GM19455 (cell line): ENCODE data around the gene PLBD2.
A peak's percentile ranks its signal among the peaks of the same experiment; 100 is the strongest.

Experiments used
- ATAC-seq: cut with Tn5 transposase; IDR thresholded peaks from one replicate; pipeline ENCODE4 v1.9.1; 2021; ENCODE audit not compliant: unreplicated experiment

PLBD2 gene

DNA sequence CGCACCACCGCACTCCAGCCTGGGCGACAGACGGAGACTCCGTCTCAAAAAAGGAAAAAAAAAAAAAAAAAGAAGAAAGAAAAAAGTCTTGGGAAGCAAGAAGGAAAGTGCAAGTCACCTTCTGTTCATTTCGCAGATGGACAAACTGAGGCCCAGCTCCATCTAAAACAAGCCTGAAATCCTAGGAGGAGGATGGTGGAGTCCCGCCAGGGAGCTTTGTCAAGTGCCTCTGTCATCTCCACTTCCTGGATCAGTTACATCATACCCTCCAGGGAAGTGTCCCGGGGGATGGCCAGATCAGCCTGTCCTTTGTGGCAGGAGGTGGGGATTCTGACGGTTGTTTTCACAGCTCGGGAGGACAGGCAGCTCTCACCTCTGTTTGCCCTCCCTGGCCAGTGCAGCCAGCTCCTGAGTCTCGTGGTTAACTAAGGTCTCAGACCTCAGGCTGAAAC lies 55.1 kb downstream of the PLBD2 start:
- ATAC-seq = no peak

DNA sequence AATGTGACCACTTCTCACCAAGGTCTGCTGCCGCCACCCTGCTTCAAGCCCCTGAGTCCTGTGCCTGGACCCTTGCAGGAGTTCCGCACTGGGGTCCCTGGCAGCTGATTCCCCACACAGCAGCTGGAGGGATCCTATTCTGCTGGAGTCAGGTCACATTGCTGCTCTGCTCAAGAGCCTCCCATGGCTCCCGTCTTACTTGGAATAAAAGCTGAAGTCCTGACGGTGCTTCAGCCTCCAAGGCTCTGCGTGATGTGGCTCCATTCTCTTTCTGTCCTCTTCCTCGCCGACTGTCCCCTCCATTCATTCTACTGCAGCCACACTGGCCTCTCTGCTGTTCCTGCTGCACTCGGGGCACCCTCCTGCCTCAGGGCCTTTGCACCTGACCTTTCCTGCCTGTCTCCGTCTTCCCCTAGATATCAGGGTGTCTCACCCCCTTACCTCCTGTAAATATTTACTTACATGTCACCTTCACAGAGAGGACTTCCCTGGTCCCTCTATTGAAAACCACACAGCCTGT lies 56.2 kb downstream of the PLBD2 start:
- no peak for ATAC-seq

DNA sequence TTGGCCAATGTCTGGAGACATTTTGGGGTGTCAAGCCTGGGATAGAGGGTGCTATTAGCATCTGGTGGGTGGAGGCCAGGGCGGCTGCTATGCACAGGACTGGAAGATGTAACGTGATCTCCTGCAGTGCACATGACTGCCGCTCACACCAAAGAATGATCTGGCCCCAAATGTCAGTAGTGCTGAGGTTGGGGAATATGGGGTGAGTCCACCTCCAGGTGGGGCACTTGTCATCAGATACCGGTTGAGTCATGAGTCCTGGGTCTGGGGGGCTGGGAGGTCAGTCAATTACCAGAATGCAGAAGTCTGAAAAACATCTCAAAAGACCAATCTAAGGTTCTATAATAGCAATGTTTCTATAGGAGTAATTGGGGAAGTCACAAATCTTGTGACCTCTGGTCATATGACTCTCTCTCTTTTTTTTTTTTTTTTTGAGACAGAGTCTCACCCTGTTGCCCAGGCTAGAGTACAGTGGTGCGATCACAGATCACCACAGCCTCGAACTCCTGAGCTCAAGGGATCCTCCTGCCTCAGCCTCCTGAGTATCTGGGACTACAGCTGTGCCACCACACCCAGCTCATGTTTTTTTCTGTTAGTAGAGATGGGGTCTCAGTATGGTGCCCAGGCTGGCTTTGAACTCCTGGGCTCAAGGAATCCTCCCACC lies 57.8 kb downstream of the PLBD2 start:
- no peak for ATAC-seq

DNA sequence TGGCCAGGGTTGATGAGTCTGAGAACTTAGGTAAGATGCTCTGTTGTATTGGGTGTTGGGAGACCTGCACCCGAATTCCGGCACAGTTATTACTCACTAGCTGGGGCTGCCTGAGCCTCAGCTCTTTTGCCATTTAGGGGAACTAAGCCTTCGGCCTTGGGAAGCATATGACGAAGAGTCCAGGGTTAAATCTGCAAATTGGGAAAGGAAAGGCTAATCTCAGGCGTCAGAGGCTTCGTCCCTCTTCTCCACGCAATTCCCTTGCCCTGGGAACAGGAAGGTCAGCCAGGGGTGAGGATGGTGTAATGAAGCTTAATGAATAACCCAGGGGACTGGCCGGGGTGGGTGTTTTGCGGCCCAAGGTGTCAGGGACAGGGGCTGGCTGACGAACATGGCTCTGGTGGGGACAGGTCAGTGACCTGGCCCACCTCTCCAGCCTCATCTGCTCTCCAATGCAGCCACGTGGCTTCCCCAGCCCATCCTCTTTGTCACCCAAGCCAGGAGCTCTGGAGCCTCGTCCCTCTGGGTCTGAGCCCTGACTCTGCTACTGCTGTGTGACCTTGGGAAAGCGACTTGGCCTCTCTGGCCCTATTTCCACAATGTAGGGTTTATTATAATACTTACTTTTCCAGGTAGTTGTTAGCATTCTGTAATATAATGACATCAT lies 60.0 kb downstream of the PLBD2 start:
- ATAC-seq = no peak

DNA sequence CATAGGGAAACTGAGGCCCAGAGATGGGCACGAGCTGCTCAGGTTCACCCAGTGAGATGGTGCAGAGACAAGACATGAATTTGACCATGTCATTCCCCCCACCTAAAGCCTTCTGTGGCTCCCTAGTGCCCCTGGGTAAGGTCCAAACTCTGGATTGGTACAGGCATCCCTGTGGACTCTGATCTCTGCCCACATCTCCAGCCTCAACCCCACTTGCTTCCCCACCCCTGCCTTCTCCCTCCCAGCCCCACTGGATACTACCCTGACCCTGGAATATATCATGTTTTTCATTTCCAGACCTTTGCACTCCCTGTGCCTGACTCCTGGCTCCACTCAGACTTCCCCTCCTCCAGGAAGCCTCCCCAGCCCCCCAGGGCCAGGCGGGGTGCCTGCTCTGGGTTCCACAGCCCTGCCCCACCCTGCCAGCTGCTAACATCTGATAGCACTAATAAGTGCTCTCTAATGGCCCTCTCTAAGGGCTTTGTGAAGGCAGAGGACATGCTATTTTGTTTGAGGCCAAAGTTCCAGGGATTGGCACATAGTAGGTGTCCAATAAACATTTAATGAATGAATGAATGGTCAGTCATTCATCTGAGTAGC lies 62.7 kb downstream of the PLBD2 start:
- no peak for ATAC-seq

DNA sequence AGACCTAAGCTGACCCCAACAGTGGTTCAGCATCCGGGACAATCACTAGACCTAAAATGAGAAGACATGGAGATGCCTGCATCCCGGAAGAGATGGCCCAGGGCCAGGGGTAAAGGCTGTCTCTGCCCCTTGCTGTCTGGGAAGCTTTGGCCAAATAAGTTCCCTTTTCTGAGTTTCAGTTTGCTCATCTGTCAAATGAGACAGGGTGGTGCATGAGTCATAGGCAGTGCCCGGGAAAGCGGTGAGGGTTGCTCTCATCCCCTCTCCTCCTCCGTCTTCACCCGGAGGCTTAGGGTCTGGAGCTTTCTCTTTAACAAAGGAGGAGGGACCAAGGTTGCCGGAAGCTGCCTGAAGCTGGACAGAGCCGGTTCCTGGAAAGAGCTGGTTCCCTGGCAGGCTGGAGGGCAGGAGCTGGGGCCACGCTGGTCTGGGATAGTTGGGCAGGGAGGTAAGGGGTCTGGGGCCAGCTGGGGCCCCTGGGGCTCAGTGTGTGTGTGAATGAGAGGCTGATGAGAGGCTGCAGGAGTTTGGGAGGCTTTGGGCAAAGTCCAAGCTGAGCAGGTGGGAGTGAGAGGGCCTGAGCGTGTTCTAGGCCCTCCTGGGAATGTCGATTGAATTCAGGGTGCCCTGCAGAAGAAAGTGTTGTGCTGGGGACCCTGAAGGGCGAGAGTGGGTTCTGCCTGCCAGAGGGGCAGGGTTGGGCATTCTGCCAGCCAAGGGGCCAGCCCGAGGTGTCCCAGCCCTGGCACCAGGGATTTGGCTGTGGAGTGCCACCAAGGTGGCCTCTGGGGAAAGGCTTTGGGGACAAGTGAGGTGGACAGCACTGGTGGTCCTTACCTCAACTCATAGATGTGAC lies 63.9 kb downstream of the PLBD2 start, which contains the start of gene SDSL:
Gene SDSL, plus strand, starts transcription at position 351 of the 856 bp plus-strand sequence. CDS start 5,603 bp downstream, outside the sequence.
- peak; percentile 88 for ATAC-seq

DNA sequence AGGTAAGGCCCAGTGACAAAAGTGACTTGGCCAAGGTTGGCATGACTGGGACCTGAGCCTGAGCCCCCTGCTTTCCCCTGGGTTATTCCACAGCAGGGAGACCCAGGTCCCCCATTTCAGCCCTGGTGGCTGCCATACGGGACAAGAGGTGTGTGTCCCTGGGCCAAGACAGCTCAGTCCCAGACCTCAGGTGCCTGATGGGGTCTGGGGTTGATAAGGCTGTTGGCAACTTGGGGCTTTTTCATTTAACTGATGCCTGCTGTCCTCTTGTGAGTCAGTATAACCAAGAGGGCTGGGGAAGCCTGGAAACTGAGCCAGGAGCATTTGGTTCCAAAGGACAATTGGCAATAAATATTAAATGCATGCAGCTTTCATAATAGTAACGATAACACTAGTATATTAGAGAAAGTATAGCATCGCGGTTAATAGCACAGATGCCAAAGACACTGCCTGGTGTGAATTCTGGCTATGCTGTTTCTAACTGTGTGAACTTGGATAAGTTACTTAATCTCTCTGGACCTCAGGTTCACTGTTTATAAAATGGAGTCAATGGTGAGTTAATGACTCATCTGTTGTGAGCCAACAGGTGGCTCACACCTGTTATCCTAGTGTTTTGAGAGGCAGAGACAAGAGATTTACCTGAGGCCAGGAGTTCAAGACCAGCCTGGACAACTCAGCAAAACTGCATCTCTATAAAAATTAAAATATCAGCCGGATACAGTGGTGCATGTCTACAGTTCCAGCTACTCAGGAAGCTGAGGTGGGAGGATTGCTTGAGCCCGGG lies 64.7 kb downstream of the PLBD2 start:
- no peak for ATAC-seq

DNA sequence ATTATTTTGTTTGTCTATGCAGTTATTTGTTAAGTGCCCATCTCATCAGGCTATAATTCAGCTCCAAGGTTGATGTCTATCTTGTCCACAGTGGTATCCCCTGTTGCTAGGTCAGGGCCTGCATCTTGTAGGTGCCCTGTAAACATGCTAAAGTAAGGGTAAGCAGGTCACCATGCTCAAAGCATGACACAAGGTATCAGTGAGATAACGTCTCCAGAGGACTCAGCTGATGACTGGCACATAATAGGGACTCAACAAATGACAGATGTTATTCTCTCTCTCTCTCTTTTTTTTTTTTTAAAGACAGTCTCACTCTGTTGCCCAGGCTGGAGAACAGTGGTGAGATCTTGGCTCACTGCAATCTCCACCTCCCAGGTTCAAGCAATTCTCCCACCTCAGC lies 66.1 kb downstream of the PLBD2 start:
- no peak for ATAC-seq

DNA sequence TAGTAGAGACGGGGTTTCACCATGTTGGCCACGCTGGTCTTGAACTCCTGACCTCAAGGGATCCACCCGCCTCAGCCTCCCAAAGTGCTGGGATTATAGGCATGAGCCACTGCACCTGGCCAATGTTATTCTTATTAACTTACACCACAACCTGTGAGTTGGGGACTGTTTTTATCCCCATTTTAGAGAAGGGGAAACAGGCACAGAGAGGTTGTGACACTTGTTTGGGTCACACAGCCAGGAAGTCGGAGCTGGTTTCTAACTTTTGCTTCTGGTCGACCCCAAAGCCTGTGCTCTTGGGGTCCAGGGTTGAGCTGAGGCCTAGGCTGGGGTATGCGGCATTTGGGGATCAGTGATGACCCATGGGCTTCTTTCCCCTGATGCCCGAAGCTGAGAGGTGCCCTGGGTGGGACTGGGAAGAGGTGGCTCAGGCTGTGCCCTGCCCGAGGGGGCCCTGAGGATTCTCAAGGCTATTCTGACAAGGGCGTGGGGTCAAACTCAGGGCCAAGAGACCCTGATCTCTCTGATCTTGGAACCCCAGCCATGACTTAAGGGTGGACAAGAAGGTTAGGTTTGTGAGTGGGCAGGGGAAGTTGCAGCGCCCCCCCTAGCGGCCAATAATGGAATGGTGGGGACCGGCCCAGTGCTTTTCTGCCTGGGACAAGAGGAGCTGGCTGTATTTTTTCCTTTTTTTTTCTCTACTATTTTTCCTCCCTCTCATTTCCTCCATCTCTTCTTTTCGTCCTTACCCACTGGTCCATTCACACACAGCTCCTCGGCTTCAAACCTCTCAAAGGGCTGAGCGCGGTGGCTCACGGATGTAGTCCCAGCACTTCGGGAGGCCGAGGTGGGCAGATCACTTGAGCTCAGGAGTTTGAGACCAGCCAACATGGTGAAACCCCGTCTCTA lies 66.8 kb downstream of the PLBD2 start:
- no peak for ATAC-seq

DNA sequence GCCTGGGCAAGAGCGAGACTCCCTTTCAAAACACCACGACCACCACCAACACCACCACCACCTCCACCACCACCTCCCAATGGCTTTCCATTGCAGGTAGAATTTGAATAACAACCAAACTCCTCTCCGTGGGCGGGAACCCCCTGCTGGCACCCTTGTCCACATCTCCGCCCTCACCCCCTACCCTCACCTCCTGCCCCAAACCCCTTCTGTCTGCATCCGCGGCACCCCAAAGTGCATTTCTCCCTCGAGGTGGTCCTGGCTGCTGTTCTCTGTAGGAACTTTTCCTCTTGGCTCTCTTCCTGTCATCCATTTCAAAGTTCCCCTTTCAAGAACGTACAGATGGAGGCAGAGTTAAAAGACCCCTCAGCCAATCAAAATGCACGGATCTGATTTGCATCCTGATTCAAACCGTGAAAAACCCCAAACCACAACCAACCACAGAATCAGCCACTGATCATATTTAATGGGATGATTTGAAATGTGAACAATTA lies 67.6 kb downstream of the PLBD2 start:
- no peak for ATAC-seq

DNA sequence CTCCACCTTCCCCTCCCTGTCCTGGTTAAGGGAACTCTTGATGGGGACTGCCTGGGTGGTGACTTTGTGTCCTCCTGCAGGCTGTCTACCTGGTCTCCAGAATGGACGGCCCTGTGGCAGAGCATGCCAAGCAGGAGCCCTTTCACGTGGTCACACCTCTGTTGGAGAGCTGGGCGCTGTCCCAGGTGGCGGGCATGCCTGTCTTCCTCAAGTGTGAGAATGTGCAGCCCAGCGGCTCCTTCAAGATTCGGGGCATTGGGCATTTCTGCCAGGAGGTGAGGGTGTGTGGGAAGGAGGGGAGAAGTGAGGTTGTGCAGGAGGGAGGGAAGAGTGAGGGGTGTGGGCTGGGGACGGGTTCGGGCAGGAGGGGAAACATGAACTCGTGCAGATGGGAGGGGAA lies 69.5 kb downstream of the PLBD2 start:
- ATAC-seq = no peak

DNA sequence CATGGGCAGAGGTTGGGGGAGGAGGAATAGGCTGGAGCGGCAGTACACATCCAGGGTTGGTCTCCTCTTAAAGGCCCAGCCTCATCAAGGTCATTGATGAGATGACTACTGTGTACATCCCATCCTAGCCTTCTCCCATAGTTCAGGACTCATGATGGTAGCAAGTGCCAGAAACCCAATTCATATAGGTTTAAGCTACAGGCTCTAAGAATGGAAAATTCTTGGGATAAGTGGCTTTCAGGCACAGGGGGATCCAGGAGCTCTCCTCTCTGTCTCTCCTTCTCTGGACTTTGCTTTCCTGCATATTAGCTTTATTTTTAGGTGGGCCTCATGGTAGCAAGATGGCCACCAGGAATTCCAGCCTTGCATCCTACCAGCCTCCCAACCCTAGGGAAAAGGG lies 70.1 kb downstream of the PLBD2 start:
- no peak for ATAC-seq

DNA sequence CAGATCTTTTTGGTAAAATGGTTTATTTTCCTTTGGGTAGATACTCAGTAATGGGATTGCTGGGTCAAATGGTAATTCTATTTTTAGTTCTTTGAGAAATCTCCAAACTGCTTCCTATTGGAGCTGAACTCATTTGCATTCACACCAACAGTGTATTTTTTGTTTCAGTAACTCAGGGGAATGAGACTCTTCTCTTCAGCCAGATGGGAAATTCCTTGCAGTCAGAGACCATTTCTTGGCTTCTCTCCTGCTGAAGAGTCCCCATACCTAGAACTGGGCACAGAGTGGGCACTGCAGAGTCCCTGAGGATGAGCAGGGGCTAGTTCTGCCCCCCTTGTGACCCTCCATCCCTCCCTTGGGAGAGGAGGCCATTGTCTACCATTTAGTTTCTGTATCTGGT lies 74.6 kb downstream of the PLBD2 start:
- ATAC-seq = no peak

DNA sequence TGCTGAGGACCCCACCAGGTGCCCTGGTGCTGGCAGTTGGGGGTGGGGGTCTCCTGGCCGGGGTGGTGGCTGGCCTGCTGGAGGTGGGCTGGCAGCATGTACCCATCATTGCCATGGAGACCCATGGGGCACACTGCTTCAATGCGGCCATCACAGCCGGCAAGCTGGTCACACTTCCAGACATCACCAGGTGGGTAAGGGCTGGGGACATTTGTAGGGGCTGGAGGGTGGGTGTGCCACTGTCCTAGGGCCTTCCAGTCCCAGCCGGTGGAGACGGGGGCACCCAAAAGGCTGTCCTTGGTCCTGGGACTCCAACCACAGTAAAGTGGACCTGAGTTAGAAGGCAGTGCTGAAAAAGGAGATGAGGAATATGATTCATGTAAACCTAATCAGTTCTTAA lies 77.0 kb downstream of the PLBD2 start:
- no peak for ATAC-seq

DNA sequence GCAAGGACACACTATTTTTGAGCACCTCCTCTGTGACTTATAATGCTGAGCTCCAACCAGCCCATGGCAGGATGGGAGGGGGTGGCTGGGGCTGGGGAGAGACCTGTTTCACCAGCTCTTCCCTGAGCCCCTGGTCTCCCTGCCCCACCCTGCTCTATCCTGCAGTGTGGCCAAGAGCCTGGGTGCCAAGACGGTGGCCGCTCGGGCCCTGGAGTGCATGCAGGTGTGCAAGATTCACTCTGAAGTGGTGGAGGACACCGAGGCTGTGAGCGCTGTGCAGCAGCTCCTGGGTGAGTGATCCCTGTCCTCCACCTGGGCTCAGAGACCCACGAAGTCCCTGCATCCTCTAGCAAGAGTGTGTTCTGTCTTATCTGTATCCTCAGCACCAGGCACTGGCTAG lies 78.2 kb downstream of the PLBD2 start:
- ATAC-seq = no peak

DNA sequence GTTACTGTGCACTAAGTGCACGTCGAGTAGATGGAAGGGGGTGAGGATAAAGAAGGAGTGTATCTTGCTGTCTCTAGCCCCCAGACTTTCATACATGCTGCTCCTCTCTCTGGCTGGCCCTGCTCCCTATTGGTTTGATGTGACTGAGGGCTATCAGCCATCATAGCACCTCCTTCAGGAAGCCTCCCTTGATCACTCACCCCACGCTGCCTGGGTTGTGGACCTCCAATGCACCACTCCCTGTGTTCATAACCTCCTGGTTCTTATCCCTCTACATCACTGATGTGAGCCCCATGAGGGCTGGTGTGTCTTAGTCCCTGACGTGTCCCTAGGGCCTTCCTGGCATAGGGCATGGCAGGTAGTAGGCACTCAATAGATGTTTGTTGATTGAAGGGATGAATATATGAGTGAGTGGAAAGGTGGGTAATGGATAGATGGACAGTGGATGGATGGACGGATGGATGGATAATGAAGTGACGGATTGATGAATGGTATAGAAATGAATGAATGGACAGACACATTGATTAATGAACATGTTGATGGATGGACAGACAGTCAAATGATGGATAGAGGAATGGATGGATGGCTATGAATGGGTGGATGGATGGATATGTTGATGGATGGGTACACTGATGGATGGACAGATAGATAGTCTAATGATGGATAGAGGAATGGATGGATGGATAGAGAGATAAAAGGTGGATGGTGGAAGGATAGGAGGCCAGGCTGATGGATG lies 78.8 kb downstream of the PLBD2 start:
- ATAC-seq = no peak

DNA sequence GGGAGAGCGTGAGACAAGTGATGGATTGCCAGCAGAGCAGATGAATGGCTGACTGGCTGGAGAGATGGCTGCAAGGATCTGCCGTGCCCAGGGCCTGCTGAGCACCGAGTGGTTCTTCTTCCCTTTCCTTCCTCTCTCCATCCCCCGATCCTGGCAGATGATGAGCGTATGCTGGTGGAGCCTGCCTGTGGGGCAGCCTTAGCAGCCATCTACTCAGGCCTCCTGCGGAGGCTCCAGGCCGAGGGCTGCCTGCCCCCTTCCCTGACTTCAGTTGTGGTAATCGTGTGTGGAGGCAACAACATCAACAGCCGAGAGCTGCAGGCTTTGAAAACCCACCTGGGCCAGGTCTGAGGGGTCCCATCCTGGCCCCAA lies 79.3 kb downstream of the PLBD2 start:
- ATAC-seq = no peak

DNA sequence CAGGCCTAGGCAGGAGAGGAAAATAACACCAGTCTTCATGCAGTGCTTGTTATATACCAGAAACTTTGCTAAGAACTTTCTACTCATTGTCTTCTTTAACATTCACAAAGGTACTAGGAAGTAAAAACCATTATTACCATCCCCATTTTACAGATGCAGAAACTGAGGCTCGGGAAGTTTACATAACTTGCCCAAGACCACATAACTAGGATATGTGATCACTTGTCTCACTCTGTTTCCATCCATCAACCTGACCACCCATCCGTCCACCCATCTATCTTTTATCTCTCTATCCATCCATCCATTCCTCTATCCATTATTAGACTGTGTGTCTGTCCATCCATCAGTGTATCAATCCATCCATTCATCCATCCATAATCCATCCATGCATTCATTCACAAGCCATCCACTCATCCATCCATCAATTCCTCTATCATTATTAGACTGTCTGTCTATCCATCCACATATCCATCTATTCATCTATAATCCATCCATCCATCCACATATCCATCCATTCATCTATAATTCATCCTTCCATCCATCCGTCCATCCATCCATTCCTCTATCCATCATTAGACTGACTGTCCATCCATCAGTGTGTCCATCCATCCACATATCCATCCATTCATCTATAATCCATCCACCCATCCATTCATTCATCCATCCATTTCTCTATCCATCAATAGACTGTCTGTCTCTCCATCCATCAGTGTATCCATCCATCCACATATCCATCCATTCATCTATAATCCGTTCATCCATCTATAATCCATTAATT lies 80.3 kb downstream of the PLBD2 start:
- no peak for ATAC-seq
